Measurements from ENCODE around the gene OR8D2.
"Not testable (repeated sequence)": the region's sequence is repeated elsewhere in the genome, so short reads cannot be mapped to it uniquely, and the experiment has no call there.

The OR8D2 gene

GRCh38 chr11:124285610-124286344 is 34.2 kb downstream of the OR8D2 start:
- no peak for DNase-seq (ENCODE audit: low read depth, low spot score)

GRCh38 chr11:124278261-124278660 is 41.7 kb downstream of the OR8D2 start:
- DNase-seq (ENCODE audit: low read depth, low spot score) = no peak

GRCh38 chr11:124277804-124278203 is 42.2 kb downstream of the OR8D2 start:
- no peak for DNase-seq (ENCODE audit: low read depth, low spot score)

- no peak for DNase-seq (ENCODE audit: low read depth, low spot score)
These were observed 42.8 kb downstream of the OR8D2 start for GRCh38 chr11:124277207-124277606.

- DNase-seq (ENCODE audit: low read depth, low spot score) = no peak
These were observed 43.9 kb downstream of the OR8D2 start for GRCh38 chr11:124276081-124276480.

- DNase-seq (ENCODE audit: low read depth, low spot score) = no peak
These were observed 46.0 kb downstream of the OR8D2 start for GRCh38 chr11:124274000-124274399.

- DNase-seq (ENCODE audit: low read depth, low spot score) = not testable (repeated sequence)
These were observed 49.1 kb downstream of the OR8D2 start for GRCh38 chr11:124270886-124271285.

Data from smooth muscle cell of the brain vasculature (primary cell).